ENCODE measurements around the gene ANKRD31. TPM values are rescaled to one million over a fixed set of nuclear protein-coding genes. Genes with fewer than 3 reads are reported as not detected.
"Not testable (repeated sequence)": the region's sequence is repeated elsewhere in the genome, so short reads cannot be mapped to it uniquely, and the experiment has no call there.

Gene ANKRD31
- total RNA-seq, 1 donor from 2014 or later, result 0.42 TPM

- H3K4me3 Mint-ChIP-seq (ENCODE audit: unreplicated experiment), result no peak overlapping the region
- no peaks in the 10 kb centered on the region for H3K36me3 Mint-ChIP-seq (ENCODE audit: unreplicated experiment)
- no peak for DNase-seq
- no peaks in the 10 kb centered on the region for H3K27me3 Mint-ChIP-seq (ENCODE audit: unreplicated experiment)
- H3K4me1 Mint-ChIP-seq (ENCODE audit: low read depth, unreplicated experiment), result no peaks in the 10 kb centered on the region
- TF ChIP-seq, protein P1, sequence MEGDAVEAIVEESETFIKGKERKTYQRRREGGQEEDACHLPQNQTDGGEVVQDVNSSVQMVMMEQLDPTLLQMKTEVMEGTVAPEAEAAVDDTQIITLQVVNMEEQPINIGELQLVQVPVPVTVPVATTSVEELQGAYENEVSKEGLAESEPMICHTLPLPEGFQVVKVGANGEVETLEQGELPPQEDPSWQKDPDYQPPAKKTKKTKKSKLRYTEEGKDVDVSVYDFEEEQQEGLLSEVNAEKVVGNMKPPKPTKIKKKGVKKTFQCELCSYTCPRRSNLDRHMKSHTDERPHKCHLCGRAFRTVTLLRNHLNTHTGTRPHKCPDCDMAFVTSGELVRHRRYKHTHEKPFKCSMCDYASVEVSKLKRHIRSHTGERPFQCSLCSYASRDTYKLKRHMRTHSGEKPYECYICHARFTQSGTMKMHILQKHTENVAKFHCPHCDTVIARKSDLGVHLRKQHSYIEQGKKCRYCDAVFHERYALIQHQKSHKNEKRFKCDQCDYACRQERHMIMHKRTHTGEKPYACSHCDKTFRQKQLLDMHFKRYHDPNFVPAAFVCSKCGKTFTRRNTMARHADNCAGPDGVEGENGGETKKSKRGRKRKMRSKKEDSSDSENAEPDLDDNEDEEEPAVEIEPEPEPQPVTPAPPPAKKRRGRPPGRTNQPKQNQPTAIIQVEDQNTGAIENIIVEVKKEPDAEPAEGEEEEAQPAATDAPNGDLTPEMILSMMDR (IDR thresholded peaks at IDR 0.05; ENCODE audit: partially characterized antibody, unreplicated experiment), result no peak
- no peak overlapping the region for H3K27ac Mint-ChIP-seq (ENCODE audit: unreplicated experiment)
- no peaks in the 10 kb centered on the region for H3K9me3 Mint-ChIP-seq (ENCODE audit: unreplicated experiment)
These were observed 123.1 kb downstream of the ANKRD31 start for GRCh38 chr5:75113354-75114113.

DNA sequence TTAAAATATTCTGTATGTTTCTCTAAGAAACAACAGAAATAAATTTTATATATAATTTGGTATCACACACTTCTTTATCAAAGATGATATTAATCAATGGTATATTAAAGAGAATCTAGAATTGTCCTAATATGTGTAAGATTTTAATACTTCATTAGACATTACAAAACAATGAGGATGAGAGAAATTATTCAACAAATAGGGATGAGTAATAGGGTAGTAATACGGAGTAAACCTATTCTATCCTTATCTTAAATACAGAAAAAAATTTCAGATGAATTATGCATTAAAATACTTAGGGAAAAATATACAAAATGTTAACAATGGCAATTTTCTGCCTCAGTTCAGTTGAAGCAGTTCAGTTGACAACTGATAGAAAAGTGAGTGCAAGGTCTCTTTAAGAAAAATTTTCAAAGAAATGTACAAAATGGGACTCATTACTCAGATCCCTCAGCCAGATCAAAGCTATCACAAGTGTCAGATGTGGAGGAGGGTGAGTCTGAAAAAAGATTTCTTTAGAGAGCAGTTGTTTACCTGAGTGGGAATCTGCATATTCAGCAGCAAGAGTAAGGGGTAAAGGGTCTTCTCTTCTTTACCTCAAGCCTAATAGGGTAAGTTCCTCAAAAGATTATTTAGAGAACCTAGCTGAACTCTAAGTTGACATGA is 127.6 kb downstream of the ANKRD31 start:
- no peak overlapping the region for H3K4me3 Mint-ChIP-seq (ENCODE audit: unreplicated experiment)
- TF ChIP-seq, protein P1 (IDR thresholded peaks at IDR 0.05; ENCODE audit: partially characterized antibody, unreplicated experiment), result no peak
- no peaks in the 10 kb centered on the region for H3K27me3 Mint-ChIP-seq (ENCODE audit: unreplicated experiment)
- H3K27ac Mint-ChIP-seq (ENCODE audit: unreplicated experiment), result no peak overlapping the region
- H3K9me3 Mint-ChIP-seq (ENCODE audit: unreplicated experiment), result no peaks in the 10 kb centered on the region
- no peaks in the 10 kb centered on the region for H3K36me3 Mint-ChIP-seq (ENCODE audit: unreplicated experiment)
- H3K4me1 Mint-ChIP-seq (ENCODE audit: low read depth, unreplicated experiment), result no peaks in the 10 kb centered on the region
- no peak for DNase-seq

- Mint-ChIP-seq H3K27me3 (ENCODE audit: unreplicated experiment) (no peaks in the 10 kb centered on the region), H3K4me3 (ENCODE audit: unreplicated experiment) (no peak overlapping the region), H3K9me3 (ENCODE audit: unreplicated experiment) (no peaks in the 10 kb centered on the region), H3K4me1 (ENCODE audit: low read depth, unreplicated experiment) (no peaks in the 10 kb centered on the region), H3K27ac (ENCODE audit: unreplicated experiment) (no peak overlapping the region), H3K36me3 (ENCODE audit: unreplicated experiment) (no peaks in the 10 kb centered on the region)
- TF ChIP-seq, protein P1 (IDR thresholded peaks at IDR 0.05; ENCODE audit: partially characterized antibody, unreplicated experiment), result no peak
- DNase-seq, result no peak
These were observed 128.2 kb downstream of the ANKRD31 start for GRCh38 chr5:75108515-75108914.

DNA sequence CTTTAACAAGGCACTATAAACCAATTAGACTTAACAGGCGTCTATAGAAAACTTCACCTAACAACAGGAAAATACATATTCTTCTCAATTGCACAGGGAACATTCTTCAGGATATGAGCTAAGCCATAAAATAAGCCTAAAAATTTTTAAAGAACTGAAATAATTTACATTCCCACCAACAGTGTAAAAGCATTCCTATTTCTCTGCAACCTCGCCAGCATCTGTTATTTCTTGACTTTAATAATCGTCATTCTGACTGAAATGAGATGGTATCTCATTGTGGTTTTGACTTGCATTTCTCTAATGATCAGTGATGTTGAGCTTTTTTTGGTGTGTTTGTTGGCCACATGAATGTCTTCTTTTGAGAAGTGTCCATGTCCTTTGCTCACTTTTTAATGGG is 140.7 kb downstream of the ANKRD31 start:
- H3K27ac Mint-ChIP-seq (ENCODE audit: unreplicated experiment); H3K27me3 Mint-ChIP-seq (ENCODE audit: unreplicated experiment); H3K36me3 Mint-ChIP-seq (ENCODE audit: unreplicated experiment); H3K4me1 Mint-ChIP-seq (ENCODE audit: low read depth, unreplicated experiment); DNase-seq; H3K4me3 Mint-ChIP-seq (ENCODE audit: unreplicated experiment); H3K9me3 Mint-ChIP-seq (ENCODE audit: unreplicated experiment): not testable (repeated sequence)

GRCh38 chr5:75091597-75091996 is 145.1 kb downstream of the ANKRD31 start:
- peaks cover 2% of the 10 kb centered on the region for H3K27me3 Mint-ChIP-seq (ENCODE audit: unreplicated experiment)
- no peaks in the 10 kb centered on the region for H3K36me3 Mint-ChIP-seq (ENCODE audit: unreplicated experiment)
- TF ChIP-seq, protein P1 (IDR thresholded peaks at IDR 0.05; ENCODE audit: partially characterized antibody, unreplicated experiment), result no peak
- H3K9me3 Mint-ChIP-seq (ENCODE audit: unreplicated experiment), result no peaks in the 10 kb centered on the region
- H3K4me3 Mint-ChIP-seq (ENCODE audit: unreplicated experiment), result no peak overlapping the region
- no peaks in the 10 kb centered on the region for H3K4me1 Mint-ChIP-seq (ENCODE audit: low read depth, unreplicated experiment)
- H3K27ac Mint-ChIP-seq (ENCODE audit: unreplicated experiment), result no peak overlapping the region
- DNase-seq, result no peak

All from glutamatergic neuron (in vitro differentiated cells).